HK-2 (cell line): ENCODE measurements around the gene FAM170A.

Source experiments
- DNase-seq: peaks from one replicate; pipeline ENCODE4 v3.0.0-alpha.2; 2018; ENCODE audit not compliant: unreplicated experiment

Gene FAM170A

GRCh38 chr5:119629339-119629738, at the start of gene FAM170A:
Gene FAM170A, plus strand, starts transcription at chr5:119629558. Its CDS starts 211 bp downstream, at chr5:119629769.
- no peak for DNase-seq

GRCh38 chr5:119582987-119583386, 46.4 kb upstream of the FAM170A start:
- DNase-seq: no peak

GRCh38 chr5:119583684-119584083, 45.7 kb upstream of the FAM170A start:
- DNase-seq: no peak

- DNase-seq: no peak
Observed at GRCh38 chr5:119596046-119596445, 33.3 kb upstream of the FAM170A start.

GRCh38 chr5:119597728-119598298, 31.5 kb upstream of the FAM170A start:
- no peak for DNase-seq

- DNase-seq: no peak
Observed at GRCh38 chr5:119613937-119614336, 15.4 kb upstream of the FAM170A start.

- DNase-seq: no peak
Observed at GRCh38 chr5:119614838-119615237, 14.5 kb upstream of the FAM170A start.

- no peak for DNase-seq
Observed at GRCh38 chr5:119626086-119626485, 3.3 kb upstream of the FAM170A start.

GRCh38 chr5:119630752-119631440, 1.5 kb downstream of the FAM170A start:
- DNase-seq: no peak

- no peak for DNase-seq
Observed at GRCh38 chr5:119631660-119632059, 2.3 kb downstream of the FAM170A start.

- DNase-seq: no peak
Observed at GRCh38 chr5:119651486-119651885, 22.1 kb downstream of the FAM170A start.

GRCh38 chr5:119655061-119655460, 25.7 kb downstream of the FAM170A start:
- DNase-seq: no peak

GRCh38 chr5:119656023-119656422, 26.7 kb downstream of the FAM170A start:
- DNase-seq: no peak

GRCh38 chr5:119666542-119666941, 37.2 kb downstream of the FAM170A start:
- DNase-seq: no peak

- no peak for DNase-seq
Observed at GRCh38 chr5:119678351-119679028, 49.1 kb downstream of the FAM170A start.

- no peak for DNase-seq
Observed at GRCh38 chr5:119680080-119680479, 50.7 kb downstream of the FAM170A start.

GRCh38 chr5:119681734-119682133, 52.4 kb downstream of the FAM170A start:
- no peak for DNase-seq

GRCh38 chr5:119682372-119682771, 53.0 kb downstream of the FAM170A start:
- no peak for DNase-seq
